Hepatic stellate cell (primary cell): ENCODE data around the gene ZMAT5.

Experiments
- DNase-seq: peaks from one replicate; pipeline ENCODE4 v3.0.0; 2011; ENCODE audit warnings: low spot score

ZMAT5 gene

GRCh38 chr22:29706486-29706885 is 60.3 kb downstream of the ZMAT5 start:
- DNase-seq = no peak

GRCh38 chr22:29705651-29706050 is 61.2 kb downstream of the ZMAT5 start:
- no peak for DNase-seq

GRCh38 chr22:29704528-29705285 is 62.1 kb downstream of the ZMAT5 start:
- peak; percentile 73 for DNase-seq

GRCh38 chr22:29703569-29704195 is 63.1 kb downstream of the ZMAT5 start:
- no peak for DNase-seq

GRCh38 chr22:29702931-29703501 is 63.8 kb downstream of the ZMAT5 start:
- no peak for DNase-seq

GRCh38 chr22:29702000-29702930 is 64.5 kb downstream of the ZMAT5 start:
- no peak for DNase-seq

GRCh38 chr22:29701155-29701999 is 65.4 kb downstream of the ZMAT5 start:
- DNase-seq = no peak

- no peak for DNase-seq
These were observed 66.0 kb downstream of the ZMAT5 start for GRCh38 chr22:29700900-29701154.

- DNase-seq = peak; percentile 76
These were observed 66.5 kb downstream of the ZMAT5 start for GRCh38 chr22:29700206-29700899.

GRCh38 chr22:29697853-29698598 is 68.8 kb downstream of the ZMAT5 start:
- no peak for DNase-seq

GRCh38 chr22:29695129-29695926 is 71.5 kb downstream of the ZMAT5 start:
- DNase-seq = no peak

GRCh38 chr22:29693671-29694070 is 73.1 kb downstream of the ZMAT5 start:
- DNase-seq = no peak

GRCh38 chr22:29693161-29693560 is 73.6 kb downstream of the ZMAT5 start:
- no peak for DNase-seq

- no peak for DNase-seq
These were observed 74.5 kb downstream of the ZMAT5 start for GRCh38 chr22:29692327-29692640.

GRCh38 chr22:29691636-29692326 is 75.0 kb downstream of the ZMAT5 start:
- no peak for DNase-seq

- DNase-seq = no peak
These were observed 76.3 kb downstream of the ZMAT5 start for GRCh38 chr22:29690476-29690875.

GRCh38 chr22:29689880-29690213 is 77.0 kb downstream of the ZMAT5 start:
- peak; percentile 72 for DNase-seq

- no peak for DNase-seq
These were observed 77.5 kb downstream of the ZMAT5 start for GRCh38 chr22:29689206-29689879.

GRCh38 chr22:29684244-29684643 is 82.6 kb downstream of the ZMAT5 start:
- no peak for DNase-seq
